Muscle of arm (tissue), 12 donors: Measurements from ENCODE around the gene RNU6-1. TPM values are rescaled to one million over a fixed set of nuclear protein-coding genes. Genes with fewer than 3 reads are reported as not detected.

Source experiments
- DNase-seq: peaks from one replicate; pipeline ENCODE4 v3.0.0-alpha.2; 2013
- polyA plus RNA-seq, 12 donors: library from polyadenylated mRNA; unstranded; fragments of 120-200 nt; gene quantifications; one replicate each; pipeline ENCODE4 v1.2.1, GENCODE V29; 2013; ENCODE audit not compliant: insufficient read length in 12 of 12

The RNU6-1 gene
- polyA plus RNA-seq, 12 donors = not detected

DNA sequence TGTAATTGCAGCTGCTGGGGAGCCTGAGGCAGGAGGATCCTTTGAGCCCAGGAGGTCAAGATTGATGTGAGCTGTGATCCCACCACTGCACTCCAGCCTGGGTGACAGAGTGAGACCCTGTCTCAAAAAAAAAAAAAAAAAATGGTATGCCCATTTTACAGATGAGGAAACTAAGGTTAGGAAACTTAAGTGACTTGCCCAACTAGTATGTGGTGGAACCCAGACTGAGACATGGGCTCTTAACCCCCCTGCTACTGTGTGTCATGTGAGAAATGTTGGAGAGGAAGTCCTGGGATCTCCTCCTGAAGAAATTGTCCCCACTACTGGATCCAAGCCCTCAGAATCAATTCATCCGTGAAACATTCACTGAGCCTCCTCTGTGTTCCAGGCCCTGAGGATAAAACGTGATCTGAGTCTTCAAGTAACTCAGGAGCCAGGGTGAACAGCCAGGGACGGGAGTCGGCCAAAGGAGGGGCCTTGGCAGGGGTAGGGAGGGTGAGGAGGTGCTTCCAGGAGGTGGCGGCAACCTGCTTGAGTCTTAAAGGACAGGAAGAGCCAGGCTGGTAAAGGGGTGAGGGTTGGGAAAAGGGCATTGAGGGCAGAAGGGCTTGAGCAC lies 19.6 kb upstream of the RNU6-1 start:
- DNase-seq = no peak

DNA sequence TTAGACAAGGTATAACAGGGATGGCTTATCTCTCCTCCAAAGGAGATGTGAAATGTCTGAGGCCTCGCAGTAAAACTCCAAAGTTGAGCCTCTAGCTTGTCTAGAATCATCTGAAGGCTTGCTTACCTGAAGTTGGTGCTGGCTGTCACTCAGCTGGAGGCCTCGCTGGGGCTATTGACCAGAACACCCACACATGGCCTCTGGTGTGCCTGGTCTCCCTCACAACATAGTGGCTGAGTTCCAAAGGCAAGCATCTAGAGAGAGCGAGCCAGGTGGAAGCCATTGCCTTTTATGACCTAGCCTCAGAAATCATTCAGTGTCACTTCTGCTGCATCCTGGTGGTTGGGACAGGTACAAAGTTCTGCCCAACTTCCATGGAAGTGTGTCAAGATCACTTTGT lies 17.4 kb upstream of the RNU6-1 start:
- no peak for DNase-seq

- no peak for DNase-seq
These were observed 16.0 kb upstream of the RNU6-1 start for GRCh38 chr15:67855842-67856241.

GRCh38 chr15:67854358-67854757 lies 14.5 kb upstream of the RNU6-1 start:
- DNase-seq = no peak

- no peak for DNase-seq
These were observed 13.6 kb upstream of the RNU6-1 start for GRCh38 chr15:67853454-67853853.

- DNase-seq = no peak
These were observed 12.6 kb upstream of the RNU6-1 start for GRCh38 chr15:67852418-67852817.

DNA sequence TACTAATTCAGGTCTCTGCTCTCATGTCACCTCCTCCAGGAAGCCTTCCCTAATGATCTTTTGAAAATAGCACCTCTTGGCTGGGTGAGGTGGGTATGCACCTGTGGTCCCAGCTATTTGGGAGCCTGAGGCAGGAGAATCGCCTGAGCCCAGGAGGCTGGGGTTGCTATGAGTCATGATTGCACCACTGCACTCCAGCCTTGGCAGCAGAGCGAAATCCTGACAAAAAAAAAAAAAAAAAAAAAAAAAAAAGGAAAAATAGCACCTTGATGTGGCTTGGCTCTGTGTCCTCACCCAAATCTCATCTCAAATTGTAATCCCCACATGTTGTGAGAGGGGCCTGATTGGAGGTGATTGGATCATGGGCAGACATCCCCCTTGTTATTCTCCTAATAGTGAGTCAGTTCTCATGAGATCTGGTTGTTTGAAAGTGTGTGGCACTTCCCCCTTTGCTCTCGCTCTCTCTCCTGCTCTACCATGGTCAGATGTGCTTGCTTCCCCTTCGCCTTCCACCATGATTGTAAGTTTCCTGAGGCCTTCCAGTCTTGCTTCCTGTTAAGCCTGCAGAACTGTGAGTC lies 11.2 kb upstream of the RNU6-1 start:
- DNase-seq = no peak

GRCh38 chr15:67850336-67850735 lies 10.5 kb upstream of the RNU6-1 start:
- no peak for DNase-seq

DNA sequence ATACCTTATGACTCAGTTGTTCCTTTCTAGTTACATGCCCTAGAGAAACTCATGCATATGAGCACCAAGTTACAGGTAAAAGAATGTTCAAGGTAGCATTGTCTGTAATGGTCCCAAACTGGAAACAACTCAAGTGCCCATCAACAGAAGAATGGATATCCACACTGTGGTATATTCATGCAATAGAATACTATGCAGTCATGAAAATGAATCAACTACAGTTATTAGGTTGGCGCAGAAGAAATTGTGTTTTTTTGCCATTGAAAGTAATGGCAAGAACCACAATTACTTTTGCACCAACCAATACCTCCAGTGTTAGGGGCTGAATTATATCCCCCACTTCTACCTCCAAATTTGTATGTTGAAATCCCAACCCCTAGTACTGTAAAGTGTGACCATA lies 9.7 kb upstream of the RNU6-1 start:
- no peak for DNase-seq

DNA sequence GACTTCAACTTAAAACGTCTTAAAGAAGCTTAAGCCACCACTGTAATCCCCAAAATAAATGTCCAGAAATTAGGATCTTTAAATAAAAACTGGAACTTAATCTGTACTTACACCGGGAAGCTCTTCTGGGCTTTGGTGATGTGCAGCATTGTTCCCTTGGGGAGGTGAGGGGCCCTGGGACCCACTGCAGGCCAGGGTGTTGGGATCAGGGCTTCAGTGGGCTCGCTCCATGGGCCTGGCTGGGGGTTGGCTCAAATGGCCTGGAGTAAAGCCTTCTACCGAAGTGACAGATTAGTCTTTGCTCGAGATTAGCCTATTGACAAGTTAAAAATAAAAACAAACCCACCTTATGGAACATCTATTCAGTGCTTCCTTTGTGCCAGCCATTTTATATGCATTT lies 6.1 kb upstream of the RNU6-1 start:
- DNase-seq = no peak

GRCh38 chr15:67843571-67844387 lies 3.9 kb upstream of the RNU6-1 start:
- peak; percentile 34 for DNase-seq

DNA sequence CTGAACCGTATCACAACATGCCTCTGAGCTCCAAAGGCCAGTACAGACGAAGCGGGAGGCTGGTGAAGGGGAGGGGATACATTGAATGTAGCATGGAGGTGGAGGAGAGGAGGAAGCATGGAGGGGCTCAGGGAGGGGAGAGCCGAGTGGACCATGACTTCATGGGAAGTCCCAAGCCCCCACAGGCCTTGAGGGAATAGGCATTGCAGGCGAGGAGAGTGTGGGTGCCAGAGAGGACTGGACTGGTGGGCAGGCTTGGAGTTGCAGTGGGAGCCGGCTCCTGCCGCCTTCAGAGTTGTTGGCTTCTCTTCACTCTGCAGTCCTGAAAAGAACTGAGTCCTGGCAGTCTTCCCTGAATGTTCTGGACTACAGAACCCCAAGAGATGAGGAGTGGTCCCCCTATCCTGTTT lies 3.3 kb upstream of the RNU6-1 start:
- DNase-seq = no peak

GRCh38 chr15:67841513-67841762 lies 1.6 kb upstream of the RNU6-1 start:
- no peak for DNase-seq

DNA sequence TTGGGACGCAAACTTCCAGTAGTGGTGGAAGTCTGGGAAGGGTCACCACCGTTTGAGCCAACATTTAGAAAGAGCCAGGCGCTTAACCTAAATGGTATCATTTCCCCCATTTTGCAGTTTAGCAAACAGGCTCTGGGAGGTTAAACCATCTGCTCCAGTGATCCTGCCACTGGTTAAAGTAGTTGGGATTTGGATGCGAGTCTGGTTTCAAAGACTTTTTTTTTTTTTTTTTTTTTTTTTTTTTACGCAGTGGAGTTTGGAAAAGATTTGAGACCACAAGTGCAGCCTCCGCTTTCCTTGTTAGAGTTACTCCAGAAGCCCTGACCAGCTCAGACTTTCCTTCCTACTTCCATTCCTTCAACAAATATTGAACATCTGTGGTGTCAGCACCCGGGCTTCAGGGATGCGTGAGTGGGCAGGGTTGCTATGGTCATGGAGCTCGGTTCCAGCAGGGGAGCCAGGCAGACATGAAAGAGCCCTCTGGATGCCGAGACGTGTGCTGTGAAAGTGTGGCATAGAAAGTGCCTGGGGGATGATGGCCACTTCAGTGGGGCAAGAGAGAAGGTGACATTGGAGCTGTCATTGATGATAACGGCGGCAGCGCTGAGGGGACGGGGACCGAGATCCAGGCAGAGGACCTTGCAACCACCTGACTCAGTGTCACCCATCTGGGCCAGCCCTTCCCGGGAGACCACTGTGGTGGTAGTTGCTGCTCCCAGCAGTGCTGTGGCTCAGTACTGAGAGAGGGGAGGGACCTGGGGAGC lies 1.1 kb upstream of the RNU6-1 start:
- DNase-seq = peak; percentile 80

DNA sequence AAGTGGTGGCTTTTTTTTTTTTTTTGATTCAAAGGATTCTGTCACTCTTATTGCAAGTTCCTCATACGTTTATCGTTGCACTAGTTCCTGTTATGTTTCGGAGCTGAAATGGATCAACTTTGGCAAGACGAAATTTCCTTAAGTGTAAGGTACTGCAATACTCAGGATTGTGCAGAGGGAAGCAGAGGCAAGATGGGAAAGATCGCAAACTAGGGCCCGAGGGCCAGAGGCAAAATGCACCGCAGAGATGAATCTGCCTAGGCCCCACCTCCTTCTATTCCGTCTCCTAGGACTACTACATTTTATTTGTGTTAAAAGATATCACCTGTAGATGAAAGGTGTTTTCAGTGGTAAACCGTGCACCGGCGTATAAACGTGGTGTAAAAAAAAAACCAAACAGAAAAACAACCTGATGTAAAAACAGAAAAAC lies 331 bp downstream of the RNU6-1 start:
- peak; percentile 51 for DNase-seq

- DNase-seq = peak; percentile 36
These were observed 984 bp downstream of the RNU6-1 start for GRCh38 chr15:67838789-67839332.

GRCh38 chr15:67836955-67837354 lies 2.9 kb downstream of the RNU6-1 start:
- no peak for DNase-seq

DNA sequence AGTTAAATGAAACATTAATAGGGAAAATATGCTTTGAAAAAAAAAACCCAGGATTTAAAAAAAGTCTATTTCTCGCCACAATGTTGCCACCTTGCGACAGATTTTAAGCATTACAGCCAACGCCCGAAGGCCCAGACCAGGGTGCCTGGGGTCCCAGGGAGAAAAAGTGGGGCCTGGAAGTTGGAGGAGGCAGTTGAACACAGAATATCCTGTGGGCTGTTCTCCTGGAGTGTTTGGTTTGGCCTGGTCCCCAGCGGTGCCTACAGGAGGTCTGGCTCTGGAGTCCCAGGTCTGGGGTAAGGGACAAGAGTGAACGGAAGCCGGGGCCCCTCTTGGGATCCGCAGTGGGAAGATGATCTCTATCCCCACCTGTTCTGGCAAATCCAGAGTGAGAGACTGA lies 3.4 kb downstream of the RNU6-1 start:
- peak; percentile 60 for DNase-seq

DNA sequence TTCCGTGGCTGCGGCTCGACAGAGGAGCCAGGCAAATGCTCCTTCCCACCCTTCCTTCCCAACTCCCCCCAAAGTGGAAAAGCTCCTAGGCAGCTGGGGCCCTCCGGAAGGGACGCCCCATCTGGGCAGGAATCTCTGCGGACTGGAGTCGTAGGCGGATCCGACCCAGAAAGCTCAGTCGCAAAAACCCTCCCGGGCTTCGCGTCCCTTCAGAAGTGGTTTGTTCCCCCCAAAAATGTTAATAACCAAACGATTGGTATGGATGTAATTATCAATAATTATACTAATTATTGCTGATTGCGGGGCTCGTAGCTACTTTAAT lies 3.8 kb downstream of the RNU6-1 start:
- DNase-seq = peak; percentile 20

DNA sequence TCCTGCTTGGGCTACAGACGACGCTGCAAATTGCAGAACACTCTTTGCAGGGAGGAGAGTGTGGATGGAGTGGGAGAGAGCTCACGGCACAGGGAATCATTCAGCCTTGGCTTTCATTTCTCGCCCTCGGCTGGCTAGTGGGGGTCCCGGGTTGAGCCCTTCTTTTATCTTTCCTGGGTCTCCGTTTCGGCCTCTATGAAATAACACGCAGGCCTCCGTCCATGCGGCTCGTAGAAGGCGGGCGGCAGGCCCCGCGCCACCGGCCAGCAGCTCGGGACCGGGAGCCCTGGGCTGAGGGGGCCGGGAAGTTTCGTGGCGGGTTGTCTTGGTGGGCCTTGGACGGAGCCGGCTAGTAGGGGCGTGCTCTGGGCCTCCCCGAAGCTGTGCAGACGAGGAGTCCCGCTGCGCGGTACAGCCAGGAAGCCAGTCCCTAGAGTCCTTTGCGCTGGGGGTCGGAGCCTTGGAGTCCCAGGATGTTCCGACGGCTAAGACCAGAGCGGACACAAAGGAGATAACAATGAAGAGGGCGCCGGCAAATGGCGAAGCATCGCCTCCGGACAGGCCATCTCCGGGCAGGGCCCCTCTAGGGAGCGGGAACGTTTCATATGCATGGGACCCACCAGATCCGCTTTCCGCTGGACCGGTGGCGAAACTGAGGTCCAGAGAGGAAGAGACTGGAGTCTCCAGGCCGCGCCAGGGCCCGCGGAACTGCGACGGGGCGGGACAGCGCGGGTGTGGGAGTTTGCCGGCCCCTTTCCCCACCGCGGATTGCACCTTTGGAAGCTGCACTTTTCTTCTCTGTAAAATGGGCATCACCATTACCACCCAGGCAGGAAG lies 4.3 kb downstream of the RNU6-1 start:
- peak; percentile 25 for DNase-seq

- DNase-seq = no peak
These were observed 5.1 kb downstream of the RNU6-1 start for GRCh38 chr15:67834581-67835296.
